Activated naive CD8-positive, alpha-beta T cell treated with anti-CD3 and anti-CD28 coated beads, Interleukin-2, amount 50 U/mL, for 16 hours (primary cell): Measurements from ENCODE around the gene KRT12.
A peak's percentile ranks its signal among the peaks of the same experiment; 100 is the strongest.

Experiments used
- DNase-seq: peaks from one replicate; pipeline ENCODE4 v3.0.0-alpha.2; 2020; ENCODE audit warnings: low read depth, low spot score

Gene KRT12

GRCh38 chr17:40844671-40845107 is 22.3 kb downstream of the KRT12 start:
- DNase-seq = no peak

DNA sequence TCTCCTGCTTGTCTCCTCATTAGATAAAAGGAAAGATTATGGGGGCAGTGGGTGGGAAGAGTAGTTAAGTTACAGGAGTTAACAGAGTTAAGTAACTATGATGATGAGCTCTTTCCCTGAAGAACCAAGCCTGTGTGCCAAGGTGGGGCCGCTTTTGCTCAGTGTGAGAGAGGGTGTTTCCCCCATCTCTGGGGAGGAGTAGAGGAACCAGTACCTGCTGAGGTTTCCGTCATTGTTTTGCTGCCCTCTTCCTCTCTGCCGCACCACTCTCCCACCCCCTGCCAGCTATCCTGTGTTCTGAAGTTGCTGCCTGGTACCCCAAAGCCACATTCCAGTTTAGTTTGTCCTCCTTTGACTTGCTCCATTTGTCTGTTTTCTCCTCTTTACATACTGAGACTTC is 23.8 kb downstream of the KRT12 start:
- DNase-seq = no peak

- DNase-seq = no peak
Observed at GRCh38 chr17:40841246-40841645, 25.8 kb downstream of the KRT12 start.

DNA sequence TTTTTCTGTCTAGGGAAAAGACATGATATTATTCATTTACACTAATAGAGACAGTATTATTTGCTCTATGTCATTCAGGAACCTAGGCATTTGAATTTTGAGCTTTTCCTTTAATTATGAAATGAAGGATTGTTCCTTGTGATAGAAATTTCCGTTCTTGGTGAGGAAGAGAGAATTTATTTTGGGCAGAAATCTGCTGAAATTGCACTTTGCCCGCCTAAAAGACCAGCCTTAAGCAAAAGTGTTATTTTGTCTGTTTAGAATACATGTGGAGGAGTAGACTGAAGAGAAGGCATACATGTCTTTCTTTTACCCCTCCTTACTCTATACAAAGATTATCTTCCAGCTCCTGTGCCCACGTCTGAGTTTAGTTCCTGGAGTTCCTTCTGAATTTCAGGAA is 27.8 kb downstream of the KRT12 start:
- no peak for DNase-seq

- DNase-seq = no peak
Observed at GRCh38 chr17:40836020-40836419, 31.0 kb downstream of the KRT12 start.

- DNase-seq = no peak
Observed at GRCh38 chr17:40833882-40834281, 33.1 kb downstream of the KRT12 start.

DNA sequence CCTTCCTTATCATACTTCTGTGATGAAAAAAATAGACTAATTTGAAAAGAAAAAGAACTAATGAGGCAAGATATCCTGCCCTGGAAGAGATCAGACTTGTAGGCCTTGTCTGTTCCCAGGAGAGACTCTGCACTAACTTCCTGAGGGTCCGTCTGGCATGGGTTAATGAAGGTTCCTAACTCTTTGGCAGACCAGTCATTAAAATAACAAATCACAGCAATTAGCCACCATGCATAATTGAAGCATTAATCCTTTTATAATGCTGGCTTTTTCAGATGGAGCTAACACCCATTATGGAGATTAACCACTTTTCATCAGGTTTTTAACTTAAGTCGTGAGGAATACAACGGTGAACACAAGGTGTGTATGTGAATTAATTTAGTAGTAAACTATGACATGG is 34.2 kb downstream of the KRT12 start:
- DNase-seq = no peak

GRCh38 chr17:40830085-40830776 is 36.8 kb downstream of the KRT12 start:
- DNase-seq = no peak

DNA sequence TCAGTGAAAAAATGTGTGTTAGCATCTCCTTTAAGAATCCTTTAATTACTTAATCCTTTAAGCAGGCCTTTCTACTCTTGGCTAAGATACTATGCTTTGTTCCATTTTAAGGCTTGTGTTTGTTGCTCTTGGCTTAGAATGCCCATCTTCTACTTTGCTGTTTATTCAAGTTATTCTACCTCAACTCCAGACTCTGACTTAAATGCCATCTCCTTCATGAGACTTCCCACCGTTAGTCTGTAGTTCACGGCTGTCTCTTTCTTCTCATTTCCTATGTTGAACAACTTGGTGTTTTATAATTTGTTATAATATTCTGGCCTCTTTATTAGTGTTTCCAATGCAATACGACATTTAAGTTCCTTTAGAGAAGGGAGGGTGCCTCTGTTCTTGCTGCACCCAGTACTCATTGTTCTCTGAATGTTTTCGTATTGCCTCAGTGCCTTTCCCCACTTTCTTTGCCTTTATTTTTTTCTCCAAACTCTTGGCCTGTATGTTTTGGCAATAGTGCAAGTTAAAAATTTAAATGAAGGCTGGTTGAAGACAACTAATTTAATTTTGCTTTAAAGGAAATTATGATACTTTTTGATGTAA is 38.5 kb downstream of the KRT12 start:
- DNase-seq = no peak

DNA sequence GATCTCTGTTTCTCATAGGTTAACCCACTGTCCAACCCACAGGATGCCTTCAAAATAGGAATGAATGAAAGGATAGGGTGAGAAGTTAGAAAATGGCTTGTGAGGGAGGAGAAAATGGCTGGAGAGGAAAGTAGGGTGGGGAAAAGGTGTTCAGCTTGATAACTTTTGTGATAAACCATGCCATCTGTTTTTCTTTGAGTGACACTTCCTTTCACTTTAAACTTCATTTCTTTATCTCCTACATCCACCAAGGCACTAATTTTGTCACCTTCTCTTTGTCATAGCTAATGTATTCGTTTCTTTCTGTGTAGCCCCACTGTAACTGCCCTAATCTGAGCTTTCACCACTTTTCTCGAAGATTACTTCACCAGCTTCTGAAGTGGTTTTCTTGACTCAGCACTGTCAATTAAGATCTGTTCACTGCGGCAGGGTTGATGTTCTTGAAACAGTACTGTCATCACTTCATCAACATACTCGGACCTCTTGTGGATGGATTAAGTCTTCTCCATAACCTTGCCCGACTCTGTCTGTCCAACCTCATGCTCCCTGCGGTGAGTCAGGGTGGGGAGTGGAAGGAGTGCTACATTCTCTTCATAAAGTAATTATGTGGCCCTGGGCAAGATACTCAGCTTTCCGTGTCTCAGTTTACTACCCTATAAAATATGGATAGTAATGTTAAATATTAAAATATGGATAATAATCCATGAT is 39.1 kb downstream of the KRT12 start:
- DNase-seq = no peak

GRCh38 chr17:40825599-40825998 is 41.4 kb downstream of the KRT12 start:
- DNase-seq = no peak

- DNase-seq = no peak
Observed at GRCh38 chr17:40824015-40824832, 42.8 kb downstream of the KRT12 start.

DNA sequence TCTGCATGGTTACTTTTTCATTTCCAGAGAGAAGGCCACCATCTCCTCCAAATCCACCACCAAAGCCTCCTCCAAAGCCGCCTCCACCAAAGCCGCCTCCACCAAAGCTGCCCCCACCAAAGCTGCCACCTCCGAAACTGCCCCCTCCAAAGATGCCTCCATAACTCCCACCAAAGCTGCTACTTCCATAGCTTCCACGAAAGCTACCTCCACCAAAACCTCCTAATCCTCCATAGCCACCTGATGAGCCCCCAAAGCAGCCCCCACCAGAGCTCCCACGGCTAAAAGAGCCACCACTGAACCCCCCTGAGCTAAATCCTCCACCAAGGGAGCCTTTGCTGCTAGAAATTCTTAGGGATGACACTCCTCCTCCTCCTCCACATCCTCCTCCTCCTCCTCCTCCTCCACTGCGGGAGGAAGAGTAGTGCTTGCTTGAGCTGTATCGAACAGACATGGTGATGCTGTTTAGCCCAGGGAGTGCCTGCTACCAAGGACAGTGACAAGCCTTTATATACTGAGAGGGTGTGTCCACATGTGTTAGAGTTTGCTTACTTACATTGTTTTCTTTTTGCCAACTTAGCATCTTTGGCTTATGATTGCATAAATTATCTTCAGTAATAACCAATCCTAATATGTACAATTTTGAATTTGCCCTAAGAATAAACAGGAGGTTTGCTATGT is 44.8 kb downstream of the KRT12 start, which contains the start of gene KRT10:
TSS of gene KRT10 (minus strand) at position 483 of the 681 bp plus-strand sequence. CDS start at position 454, 29 bp downstream.
- DNase-seq = no peak

DNA sequence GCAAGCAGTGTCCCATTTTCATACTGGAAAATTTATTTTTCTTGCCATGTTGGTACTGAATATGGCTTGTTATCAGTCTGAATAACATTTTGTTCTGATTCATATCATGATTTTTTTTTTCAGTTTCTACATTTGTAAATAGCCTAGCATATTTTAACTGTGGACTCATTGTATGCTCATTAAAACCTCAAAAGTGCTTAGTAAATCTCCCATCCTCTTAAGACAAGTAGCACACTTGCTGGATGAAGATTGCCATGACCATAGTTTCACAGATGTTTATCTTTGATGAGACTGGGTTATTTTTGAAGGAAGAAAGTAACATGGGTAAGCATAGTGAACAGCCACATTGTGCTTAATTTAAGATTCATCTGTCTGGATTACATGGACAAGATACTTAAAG is 45.5 kb downstream of the KRT12 start:
- no peak for DNase-seq

- no peak for DNase-seq
Observed at GRCh38 chr17:40820228-40820838, 46.7 kb downstream of the KRT12 start.

DNA sequence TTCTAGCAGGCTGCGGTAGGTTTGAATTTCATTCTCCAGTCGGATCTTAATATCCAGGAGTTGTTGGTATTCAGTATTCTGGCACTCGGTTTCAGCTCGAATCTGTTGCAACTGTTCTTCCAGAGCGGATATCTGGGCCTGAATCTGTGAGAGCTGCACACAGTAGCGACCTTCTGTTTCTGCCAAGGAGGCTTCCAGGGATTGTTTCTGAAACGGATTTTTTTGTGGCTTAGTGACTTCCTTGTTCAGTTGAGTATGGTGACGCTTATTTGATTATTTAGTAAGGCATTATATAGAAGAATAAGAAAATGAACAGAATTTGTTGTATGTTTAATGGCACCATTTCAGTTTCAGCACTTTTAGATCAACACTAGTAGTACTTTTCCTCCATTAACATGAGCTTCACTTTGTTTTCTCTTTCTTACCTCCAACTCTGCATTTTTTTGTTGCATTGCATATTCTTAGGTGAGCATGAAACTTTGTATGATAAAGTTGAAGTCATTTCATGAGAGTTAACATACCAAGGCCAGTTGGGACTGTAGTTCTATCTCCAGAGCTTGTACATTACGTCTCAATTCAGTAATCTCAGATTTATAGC is 47.4 kb downstream of the KRT12 start:
- DNase-seq = no peak

DNA sequence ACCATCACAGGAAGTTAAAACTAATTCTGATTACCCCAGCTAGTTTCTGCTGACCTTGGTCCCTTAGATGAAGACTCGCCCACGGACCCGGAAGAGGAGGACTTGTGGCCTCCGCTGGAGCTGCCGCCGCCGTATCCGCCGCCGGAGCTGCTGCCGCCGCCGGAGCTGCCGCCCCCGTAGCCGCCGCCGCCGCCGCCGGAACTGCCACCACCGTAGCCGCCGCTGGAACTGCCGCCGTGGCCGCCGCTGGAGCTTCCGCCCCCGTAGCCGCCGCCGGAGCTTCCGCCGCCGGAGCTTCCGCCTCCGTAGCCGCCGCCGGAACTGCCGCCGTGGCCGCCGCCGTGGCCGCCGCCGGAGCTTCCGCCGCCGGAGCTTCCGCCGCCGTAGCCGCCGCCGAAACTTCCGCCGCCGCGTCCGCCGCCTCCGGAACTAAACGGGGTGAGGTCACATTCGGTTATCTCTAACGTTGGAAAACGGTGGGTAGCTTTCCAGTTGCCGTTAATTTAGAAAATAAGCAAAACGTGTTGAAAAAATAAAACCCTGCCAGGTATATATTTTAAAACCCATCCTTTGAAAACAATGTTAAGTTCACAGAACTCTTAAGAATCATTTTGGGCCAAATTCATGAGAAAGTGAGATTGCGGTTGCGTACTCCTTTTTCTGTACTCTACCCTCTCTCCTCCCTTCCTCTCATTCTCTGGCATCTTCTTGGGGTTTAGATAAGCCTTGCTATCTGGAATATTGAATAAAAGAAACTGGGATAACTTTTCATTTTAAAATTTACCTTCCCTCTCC is 48.1 kb downstream of the KRT12 start:
- DNase-seq = peak; percentile 58

DNA sequence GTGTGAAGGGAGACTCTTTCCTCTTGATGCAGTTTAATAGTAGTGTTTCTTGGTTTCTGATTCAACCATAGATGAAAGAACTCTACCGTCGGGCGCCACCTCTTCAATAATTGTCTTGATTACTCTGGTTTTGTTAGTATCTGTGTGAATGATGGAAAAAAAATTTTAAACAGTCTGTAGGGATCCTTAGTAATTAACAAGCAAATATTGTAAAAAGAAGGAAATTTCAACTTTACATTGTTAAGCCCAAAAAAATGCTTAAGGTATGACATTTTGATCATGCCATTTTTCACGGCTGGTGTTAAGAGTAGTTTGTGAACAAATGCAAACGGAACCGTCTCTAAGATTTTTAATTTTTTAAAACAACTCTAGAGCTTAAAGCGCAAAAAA is 48.7 kb downstream of the KRT12 start:
- no peak for DNase-seq

DNA sequence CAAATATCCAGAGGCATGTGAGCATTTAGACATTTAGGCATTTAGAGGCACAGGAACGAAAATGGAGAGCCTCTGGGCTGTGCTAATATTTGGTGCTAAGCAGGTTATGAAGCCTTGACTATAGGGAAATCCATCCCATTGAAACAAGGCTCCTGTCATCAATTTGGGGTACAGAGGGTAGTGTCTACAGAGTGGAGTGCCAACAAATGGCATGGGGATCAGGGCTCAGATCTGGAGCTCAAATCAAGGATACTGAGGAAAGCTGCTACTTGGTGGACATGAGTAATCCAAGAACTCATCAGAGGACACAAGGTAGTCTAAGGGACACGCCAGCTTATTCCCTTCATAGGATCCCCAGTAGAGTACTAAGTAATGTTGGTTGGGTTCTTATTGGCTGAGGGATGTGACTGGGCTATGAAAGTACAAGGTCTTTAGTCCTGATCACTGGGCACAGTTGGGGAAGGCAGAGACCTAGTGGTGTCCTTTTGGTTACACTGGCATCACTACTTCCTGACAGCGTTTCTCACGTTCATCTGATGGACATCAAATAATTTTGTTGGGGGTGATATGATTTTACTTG is 49.8 kb downstream of the KRT12 start:
- DNase-seq = no peak
